D721Med (cell line): ENCODE measurements around the gene BBLN.
"Not testable (repeated sequence)": the region's sequence is repeated elsewhere in the genome, so short reads cannot be mapped to it uniquely, and the experiment has no call there.

Experiments used
- DNase-seq: peaks from one replicate; pipeline ENCODE4 v3.0.0; 2011; ENCODE audit warnings: low spot score; ENCODE audit not compliant: insufficient read length
- FAIRE-seq: peaks from 2 replicates; lab custom pipeline; 2011; peaks lifted over from hg19 to GRCh38; lab: Jason Lieb, UNC
- CTCF ChIP-seq: IDR thresholded peaks from 2 replicates; pipeline ENCODE4 v1.5.1; 2012; ENCODE audit warnings: mild to moderate bottlenecking, control low read depth; ENCODE audit not compliant: insufficient read depth; ENCODE audit errors: missing control alignments

The BBLN gene

GRCh38 chr9:128127568-128127989 is 32.5 kb upstream of the BBLN start, which contains the start of gene PTGES2:
TSS of gene PTGES2 (minus strand) at chr9:128127729. CDS start at chr9:128127717, 12 bp downstream.
- TF ChIP-seq CTCF: no peak
- FAIRE-seq: no peak
- DNase-seq: no peak

GRCh38 chr9:128127990-128128835 is 31.9 kb upstream of the BBLN start:
- DNase-seq: no peak
- no peak for FAIRE-seq
- no peak for TF ChIP-seq CTCF

- FAIRE-seq (no peak), DNase-seq (no peak)
- no peak for TF ChIP-seq CTCF
Observed at GRCh38 chr9:128128836-128129590, 31.1 kb upstream of the BBLN start.

GRCh38 chr9:128129976-128130590 is 30.0 kb upstream of the BBLN start:
- FAIRE-seq, DNase-seq: not testable (repeated sequence)

- not testable (repeated sequence) for FAIRE-seq, DNase-seq
Observed at GRCh38 chr9:128130651-128131050, 29.4 kb upstream of the BBLN start.

- DNase-seq, FAIRE-seq: not testable (repeated sequence)
Observed at GRCh38 chr9:128131346-128131745, 28.7 kb upstream of the BBLN start.

GRCh38 chr9:128132139-128132538 is 27.9 kb upstream of the BBLN start:
- FAIRE-seq, DNase-seq: not testable (repeated sequence)

GRCh38 chr9:128135561-128135960 is 24.5 kb upstream of the BBLN start:
- FAIRE-seq, DNase-seq: not testable (repeated sequence)

GRCh38 chr9:128136816-128137793 is 23.0 kb upstream of the BBLN start:
- FAIRE-seq: no peak
- TF ChIP-seq CTCF: no peak
- DNase-seq: no peak
